ENCODE results near the gene OR1L6.

DNA sequence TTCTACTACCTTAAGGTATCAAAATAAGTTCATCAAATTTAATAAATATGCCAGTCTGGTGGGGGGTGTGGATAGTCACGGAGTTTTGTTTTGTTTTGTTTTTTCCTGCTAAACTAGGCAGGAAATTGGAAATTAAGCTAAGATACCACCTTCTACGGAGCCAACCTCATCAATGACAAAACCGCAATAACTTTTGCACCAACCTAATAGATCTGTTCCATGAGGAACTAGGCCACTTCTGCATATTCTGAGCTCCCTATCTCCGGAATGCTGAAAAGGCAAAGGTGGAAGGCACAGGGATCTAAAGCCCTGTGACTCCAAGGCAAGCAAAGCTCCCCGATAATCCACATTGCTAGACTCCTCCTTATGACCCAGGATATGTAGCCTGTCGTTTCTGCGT is 24.1 kb upstream of the OR1L6 start:
- TF ChIP-seq EZH2 (IDR thresholded peaks at IDR 0.05; ENCODE audit: borderline replicate concordance, insufficient read depth, low read length, poor library complexity, severe bottlenecking): no peak
- TF ChIP-seq, protein P1, sequence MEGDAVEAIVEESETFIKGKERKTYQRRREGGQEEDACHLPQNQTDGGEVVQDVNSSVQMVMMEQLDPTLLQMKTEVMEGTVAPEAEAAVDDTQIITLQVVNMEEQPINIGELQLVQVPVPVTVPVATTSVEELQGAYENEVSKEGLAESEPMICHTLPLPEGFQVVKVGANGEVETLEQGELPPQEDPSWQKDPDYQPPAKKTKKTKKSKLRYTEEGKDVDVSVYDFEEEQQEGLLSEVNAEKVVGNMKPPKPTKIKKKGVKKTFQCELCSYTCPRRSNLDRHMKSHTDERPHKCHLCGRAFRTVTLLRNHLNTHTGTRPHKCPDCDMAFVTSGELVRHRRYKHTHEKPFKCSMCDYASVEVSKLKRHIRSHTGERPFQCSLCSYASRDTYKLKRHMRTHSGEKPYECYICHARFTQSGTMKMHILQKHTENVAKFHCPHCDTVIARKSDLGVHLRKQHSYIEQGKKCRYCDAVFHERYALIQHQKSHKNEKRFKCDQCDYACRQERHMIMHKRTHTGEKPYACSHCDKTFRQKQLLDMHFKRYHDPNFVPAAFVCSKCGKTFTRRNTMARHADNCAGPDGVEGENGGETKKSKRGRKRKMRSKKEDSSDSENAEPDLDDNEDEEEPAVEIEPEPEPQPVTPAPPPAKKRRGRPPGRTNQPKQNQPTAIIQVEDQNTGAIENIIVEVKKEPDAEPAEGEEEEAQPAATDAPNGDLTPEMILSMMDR (IDR thresholded peaks at IDR 0.05; ENCODE audit: poor library complexity, severe bottlenecking): no peak
- TF ChIP-seq TAF1 (IDR thresholded peaks at IDR 0.05; ENCODE audit: low read depth): no peak

Data from neural cell (in vitro differentiated cells).